DMS153 treated with DMSO at 0.1 percent for 48 hours (cell line): Measurements from ENCODE around the gene EYA2.

Experiments
- DNase-seq: peaks from one replicate; lab custom pipeline; 2025; ENCODE audit not compliant: unreplicated experiment; lab: John Stamatoyannopoulos, UW

Gene EYA2

DNA sequence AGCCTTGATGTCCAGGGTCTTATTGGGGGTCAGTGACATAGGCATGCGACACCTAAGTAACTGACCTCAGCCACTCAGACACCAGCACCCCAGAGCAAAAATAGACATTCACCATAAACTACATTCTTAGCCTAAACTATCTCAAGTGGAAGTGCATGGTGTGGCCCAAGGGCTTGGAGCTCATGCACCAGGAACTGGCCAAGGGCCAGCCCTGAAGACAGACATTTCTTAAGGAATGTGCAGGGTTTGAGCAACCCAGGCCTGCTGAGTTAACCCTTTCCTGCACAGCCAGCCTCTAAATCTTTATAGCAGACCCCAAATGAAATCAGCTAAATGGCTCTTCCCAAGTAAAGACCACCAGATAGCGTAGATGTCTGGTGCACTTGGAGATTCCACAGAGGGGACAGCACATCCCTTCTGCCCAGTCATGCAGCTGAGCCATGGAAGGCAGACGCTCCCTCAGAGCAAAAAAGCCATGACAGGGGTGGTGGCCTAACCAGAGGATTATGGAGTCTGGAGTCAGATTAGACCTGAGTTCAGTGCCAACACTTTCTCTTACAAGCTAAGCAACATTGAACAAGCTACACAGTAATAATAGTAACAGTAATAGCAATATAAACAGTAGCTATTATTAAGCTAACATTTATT is 239.3 kb downstream of the EYA2 start:
- no peak for DNase-seq

DNA sequence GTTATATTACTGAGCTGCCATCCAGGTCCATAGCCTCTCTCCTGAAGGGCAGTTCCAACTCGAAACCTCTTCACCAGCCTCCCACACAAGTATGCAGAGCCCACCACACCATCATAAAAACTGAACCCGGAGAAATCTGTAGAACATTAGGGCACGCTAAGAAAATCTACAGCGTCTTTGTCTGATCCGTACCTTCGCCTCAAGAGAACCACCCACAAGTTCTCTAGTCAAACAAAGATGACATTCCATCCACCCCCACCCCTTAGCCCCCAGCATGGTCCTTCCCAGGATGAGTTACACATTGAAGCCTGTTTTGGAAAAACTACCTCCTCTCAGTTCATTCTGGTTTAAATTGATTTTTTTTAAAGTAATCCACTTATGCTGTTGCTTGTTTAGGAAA is 242.1 kb downstream of the EYA2 start:
- DNase-seq: no peak

DNA sequence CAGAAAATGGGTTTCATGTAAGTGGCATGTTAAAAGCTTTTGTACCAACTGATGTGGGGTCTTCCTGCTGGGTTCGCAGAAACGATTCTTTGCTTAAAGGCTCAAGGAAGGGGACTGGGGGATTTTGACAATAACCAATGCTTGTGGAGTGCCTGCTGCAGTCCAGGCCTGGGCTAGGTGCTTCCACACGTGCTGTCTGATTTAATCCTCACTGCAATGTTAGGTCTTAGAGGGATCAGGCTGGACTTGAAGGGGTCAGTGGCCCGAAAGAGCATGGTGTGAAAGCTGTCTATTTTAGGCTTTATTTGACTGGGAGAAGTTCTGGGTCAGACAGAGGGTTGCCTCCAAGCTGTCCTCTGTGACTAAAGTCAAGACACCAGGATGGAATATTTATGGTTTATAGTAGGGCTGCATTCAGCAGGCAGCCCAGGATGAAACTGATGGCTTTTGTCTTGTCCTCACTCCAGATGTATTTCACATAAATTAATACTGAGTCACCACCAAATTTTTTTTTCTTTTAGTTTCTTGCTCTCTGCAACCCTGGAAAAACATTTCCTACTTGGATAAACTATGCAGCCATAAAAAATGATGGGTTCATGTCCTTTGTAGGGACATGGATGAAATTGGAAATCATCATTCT is 242.7 kb downstream of the EYA2 start:
- DNase-seq: no peak

DNA sequence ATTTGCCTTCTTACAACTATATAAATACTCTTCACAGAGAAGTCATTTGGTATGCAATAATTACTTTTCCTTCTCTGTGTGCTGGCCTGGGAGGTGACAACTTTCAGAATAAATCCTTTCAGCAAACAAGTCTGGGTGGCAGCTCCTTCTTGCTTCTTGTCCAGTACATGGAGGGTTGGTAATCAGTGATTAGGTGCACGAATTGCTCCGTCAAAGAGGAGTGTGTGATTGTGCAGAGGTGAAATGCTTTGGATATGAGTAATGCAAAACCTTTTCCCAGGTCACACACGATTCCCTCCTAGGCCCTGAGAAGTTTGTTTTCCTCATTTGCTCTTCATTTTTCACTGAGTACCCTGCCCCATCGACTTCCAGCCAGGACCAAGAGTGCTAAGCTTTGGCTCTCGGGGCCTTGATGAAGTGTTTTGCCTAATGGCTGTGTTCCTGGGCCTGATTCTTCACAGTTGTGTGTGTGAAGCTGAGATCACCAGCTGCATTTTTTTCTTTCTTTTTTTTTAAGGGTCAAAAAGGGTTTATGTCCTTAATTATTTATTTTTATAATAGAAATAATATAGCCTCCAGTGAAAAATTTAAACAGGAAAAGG is 245.4 kb downstream of the EYA2 start:
- DNase-seq: no peak

DNA sequence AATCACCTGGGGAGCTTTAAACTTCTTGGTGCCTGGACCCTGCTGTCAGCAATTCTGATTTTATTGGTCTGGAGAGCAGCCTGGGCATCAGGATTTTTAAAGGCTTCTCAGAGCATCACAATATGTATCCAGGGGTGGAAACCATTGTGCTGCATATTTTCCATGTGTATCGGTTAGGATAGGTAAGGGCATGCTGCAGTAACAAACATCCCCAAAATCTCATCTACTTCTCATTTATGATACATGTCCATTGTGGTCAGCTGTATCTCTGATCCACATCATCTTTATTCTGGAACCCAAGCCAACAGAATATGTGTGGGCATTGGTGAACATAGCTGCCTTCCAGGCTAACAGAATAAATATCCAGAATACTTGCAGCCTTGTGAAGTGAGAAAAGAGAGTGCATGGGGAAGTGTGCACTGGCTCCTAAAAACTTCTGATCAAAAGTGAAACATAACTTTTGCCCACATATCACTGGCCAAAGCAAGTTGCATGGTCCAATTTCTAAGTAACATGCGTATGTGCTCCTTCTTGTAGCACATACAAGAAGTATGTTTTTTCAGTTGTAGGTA is 246.8 kb downstream of the EYA2 start:
- DNase-seq: no peak

DNA sequence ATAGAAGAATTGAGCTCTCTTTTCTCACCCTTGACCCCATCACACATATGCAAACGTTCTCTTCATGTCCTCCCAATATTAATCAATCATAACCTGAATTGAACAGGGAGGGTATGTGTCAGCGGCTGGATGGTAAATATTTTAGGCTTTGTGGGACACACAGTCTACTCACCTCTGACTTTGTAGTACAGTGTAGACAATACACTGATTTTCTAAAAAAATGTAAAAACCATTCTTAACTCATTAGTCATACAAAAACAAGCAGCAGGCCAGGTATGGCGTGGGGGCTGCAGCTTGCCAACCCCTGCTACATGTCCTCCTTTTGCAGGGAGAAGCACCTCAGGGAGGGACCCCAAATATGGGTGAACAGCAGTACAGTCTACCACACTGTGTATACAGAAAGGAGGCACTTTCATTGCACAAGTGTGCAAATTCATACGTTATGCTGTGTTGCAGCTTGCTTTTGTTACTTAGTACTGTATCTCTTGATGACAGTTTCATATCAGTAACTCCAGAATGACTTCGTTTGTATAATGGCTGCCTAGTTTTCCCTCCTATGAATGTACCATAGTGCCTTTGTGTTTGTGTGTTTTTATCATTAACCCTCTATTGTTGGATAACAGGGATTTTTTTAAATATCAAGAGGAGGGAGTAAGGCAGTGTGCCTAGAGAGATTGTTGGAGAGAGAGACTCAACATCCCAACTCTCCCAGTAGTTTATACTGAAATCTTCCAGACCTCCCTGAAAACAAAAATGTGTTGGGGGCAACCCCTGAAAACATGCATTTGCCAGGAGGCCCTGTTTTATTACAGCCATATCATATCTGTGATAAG is 247.5 kb downstream of the EYA2 start:
- DNase-seq: no peak

DNA sequence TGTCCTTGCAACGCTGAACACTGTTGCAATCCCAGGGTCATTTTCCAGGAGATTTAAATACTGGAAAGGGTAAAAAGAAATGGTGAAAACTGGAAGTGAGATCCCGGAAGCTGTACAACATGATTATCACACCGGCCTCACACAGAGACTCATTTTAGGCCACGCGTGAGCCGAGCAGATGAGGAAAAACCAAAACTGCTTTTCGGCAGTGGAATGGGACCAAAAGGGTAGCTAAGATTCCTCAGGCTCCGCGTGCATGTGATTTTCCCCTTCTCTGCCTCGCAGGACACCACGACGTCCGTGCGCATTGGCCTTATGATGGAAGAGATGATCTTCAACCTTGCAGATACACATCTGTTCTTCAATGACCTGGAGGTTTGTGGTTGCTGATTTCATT is 248.1 kb downstream of the EYA2 start:
- no peak for DNase-seq

DNA sequence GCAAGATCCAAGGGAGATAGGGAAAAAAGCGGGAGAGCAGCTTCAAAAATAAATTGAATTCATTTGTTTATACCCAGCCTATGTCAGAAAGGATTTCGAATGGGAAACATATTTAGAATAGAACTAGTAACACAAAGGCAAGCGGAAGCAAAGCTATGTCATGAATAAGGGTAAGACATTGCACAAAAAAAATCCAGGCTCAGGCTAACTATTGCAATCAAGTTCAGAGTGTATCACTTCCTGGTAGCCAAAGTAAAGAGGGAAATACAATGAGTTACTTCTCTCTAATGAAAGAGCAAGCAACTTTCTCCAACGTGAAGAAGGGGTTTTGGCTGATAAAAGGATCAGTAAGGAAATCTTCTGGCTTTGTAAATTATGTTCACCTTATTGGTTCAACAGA is 249.0 kb downstream of the EYA2 start:
- no peak for DNase-seq

DNA sequence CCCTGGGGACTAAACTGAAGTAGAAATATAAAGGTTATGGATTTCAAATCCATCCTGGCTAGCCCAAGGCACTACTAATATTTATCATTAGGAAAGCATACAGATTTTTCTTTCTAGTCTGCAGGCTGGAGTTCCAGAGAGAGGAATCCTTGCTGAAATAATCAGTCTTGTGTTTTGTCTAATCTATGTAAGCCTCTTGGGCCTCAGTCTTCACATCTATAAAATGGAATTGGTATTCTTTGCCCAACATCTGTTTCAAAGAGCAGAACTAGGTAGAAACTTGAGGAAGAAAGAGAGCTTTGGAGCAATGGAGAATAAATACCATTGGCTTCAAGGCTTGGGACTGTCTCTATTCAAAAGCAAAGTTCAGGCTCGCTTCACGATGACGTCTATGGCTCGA is 249.8 kb downstream of the EYA2 start:
- no peak for DNase-seq

DNA sequence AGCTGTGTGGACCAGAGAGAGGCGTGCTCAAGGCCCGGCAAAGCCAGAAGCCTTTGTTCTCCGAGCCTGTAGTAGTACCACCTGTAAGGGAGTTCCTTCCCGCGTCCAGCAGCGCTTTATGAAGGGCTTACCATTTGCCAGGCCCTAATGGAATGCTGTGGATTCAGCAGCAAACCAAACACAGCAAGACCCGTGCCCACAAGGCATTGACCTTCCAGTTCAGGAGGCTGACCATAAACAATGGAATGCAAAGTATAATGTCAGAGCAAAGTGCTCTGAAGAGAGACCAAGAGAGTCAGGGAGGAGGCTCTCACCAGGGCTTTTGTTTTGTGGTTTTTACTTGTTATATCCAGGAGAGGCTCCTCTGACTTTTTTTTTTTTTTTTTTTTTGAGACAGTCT is 252.0 kb downstream of the EYA2 start:
- no peak for DNase-seq

DNA sequence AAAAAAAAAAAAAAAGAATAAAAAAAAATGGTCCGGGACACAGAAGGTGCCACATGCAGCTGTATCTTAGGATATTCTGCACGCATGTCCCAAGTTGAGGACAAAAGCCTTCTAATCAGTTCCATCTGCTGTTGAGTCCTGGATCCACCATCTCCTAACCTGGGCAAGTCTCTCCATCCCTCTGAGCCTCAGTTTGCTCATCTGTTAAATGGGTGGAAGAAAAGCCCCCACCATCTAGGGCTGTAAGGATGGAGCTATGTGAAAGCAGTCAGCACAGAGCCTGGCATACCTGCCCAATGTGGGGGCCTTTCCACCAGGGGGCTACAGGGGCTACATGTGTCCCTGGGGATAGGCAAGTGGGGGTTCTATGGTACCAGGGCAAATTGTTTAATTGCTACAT is 253.4 kb downstream of the EYA2 start:
- DNase-seq: no peak

DNA sequence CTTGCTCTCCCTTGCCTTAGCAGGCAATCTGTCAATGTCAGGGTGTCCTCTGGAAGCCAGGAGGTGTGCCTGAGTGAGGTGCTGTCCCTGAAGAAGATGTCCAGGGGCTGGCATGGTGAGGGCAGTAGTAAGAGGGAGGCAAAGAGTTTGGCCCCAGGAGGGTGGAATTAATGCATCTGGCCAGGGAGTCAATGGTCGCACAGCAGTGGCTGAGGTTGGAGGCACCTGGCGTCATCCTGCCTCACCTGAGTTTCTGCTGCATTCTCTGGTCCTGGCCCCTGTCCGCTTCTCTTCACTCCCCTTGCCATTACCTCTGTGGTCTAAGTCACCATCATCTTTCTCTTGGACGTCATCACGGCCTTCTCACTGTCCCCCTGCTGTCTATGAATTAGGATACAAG is 255.3 kb downstream of the EYA2 start:
- DNase-seq: no peak

DNA sequence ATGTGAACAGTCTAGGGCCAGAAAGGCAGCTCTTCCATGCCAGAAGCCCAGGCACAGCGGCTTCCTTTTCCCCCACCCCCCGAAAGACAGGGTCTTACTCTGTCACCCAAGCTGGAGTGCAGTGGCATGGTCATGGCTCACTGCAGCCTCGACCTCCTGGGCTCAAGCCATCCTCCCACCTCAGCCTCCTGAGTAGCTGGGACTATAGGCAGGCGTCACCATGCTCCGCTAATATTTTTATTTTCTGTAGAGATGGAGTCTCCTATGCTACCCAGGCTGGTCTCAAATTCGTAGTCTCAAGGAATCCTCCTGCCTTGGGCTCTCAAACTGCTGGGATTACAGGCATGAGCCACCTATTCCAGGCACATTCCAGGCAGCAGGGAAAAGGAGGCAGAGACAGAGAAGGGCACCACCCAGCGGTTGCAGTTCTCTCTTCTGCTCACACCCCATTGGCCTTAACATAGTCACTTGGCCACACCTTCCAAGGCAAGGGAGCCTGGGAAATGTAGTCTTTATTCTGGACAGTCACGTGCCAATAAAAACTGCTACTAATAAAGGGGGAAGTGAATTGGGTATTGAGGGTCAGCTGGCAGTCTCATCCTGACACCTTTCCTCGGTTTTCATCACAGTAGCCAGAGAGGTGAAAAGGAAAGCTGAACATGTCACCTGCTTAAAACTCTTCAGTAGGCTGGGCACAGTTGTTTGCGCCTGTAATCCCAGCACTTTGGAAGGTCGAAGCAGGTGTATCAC is 255.9 kb downstream of the EYA2 start:
- DNase-seq: no peak

DNA sequence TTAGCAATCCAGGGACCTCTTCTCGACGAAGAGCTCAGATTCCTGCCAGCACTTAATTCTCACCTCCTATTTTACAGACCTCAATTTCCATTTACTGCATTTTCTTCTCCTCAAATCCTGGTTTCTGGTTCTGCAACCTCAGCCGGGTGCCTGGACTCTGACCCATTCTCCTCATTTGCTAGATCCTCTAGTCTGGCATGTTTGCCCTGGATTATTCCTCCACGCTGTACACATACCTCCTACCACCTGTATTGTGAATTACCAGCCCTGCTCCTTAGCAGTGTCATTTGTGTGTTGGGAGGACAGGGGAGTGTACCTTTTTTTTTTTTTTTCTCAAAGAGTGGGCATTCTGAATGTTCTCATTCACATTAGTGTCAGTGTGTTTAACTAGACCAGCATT is 257.4 kb downstream of the EYA2 start:
- DNase-seq: no peak

DNA sequence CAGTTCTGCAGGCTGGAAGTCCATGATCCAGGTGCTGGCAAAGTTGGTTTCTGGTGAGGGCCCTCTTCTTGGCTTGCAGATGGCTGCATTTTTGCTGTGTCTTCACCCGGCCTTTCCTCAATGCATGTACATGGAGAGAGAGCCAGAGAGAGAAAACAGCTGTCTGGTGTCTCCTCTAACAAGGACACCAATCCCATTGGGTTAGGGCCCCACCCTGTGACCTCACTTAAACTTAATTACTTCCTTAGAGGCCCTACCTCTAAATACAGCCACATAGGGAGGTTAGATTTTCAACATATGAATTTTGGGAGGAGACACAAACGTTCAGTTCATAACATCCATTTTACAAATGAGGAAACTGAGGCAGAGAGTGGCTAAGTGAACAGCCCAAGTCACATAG is 259.4 kb downstream of the EYA2 start:
- DNase-seq: no peak

DNA sequence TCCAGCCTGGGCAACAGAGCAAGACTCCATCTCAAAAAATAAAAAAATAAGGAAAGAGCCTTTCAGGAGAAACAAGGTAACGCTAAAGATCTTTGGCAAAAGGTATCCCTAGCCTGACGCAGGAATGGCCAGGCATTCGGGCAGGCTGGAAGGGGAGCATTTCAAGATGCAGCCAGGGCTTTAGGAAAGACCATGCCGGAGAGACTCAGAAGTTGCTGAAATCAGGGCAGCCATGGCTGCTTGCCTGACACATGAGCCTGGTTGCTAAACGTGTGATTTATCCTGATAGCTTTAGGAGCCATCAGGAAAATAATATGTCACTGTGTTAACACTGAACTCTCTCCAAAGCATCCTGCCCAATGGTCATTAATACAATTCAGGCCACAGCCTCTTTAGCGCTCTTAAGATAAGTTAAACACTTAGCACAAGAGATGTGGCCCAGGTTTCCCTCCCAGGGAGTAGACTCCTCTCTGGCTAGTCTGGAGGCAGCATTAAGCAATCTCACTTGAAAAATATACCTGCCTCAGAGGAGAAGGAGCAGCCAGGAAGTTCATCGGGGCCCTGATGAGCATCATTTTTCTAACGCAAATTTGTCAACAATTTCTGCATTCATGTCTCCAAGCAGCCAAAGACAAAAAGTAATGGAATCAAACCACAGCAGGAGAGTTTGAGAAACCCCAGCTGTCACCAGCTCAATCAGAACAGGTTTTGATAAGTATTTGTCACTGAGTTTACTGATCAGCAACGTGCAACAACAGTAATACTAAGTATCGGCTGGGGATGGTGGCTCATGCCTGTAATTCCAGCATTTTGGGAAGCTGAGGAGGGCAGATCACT is 261.9 kb downstream of the EYA2 start:
- no peak for DNase-seq

DNA sequence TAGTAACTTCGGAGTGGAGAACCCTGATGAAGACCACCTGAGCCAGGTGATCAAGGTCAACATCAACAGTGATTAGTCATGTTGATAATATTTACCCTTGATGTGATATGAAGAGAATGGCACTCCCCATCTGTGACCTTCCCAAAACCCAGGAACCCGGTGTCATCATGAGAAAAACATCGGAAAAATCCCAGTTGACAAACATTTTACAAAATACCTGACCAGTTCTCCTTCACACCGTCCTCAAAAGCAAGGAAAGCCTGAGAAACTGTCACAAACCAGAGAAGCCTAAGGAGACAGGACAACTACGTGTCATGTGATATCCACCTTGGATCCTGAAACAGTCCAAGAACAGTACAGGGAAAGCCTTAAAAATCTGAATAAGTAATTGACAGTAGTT is 264.5 kb downstream of the EYA2 start:
- DNase-seq: no peak

DNA sequence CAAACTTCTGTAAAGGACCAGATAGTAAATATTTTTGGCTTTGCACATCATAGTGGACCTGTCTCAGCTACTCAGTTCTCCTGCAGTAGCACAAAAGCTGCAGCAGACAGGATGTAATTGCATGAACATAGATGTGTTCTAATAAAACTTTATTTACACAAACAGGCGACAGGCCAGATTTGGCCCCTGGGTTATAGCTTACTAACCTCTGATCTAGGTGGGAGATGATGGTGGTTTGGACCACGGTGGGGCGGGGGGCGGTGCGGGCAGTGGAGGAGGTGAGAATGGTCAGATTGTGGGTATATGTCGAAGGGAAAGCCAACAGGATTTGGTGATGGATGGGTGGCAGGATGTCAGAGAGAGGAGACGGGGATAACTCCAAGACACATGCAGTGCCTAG is 265.6 kb downstream of the EYA2 start:
- DNase-seq: no peak

DNA sequence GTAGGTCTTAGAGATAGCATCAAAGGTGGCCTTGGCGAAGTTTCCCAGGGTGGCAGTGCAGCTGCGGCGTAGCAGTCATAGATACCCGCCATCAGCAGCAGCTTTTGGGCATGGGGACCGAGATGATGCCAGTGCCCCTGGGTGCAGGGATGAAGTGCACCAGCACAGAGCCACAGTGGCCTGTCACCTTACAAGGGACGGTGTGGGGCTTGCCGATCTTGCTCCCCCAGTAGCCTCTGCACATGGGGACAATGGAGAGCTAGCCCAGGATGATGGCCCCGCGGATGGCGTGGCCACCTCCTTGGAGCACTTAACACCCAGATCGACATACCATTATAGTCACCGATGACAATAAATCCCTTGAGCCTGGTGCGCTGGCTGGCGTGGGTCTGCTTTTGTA is 266.3 kb downstream of the EYA2 start:
- DNase-seq: no peak

DNA sequence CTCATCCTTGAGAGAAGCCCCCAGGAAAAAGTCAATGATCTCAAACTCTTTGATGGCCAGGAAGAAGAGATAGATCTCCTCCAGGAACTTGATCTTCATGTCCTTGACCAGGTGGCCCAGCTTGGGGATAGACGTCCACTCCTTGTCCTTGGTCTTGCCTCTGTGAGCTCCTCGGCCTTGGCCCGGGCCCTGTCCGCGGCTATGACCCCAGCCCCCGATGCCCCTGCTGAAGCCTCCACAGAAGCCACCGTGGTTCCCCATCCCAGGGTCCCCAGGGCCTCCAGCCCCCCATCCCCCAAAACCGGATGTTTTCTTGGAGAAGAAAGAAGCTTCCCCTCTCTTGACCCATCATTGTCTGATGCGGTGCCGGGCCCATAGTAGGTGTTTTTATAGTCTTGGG is 266.8 kb downstream of the EYA2 start:
- DNase-seq: no peak
